ENCODE data around the gene FOXL3. TPM values are rescaled to one million over a fixed set of nuclear protein-coding genes. Genes with fewer than 3 reads are reported as not detected.

The FOXL3 gene
- total RNA-seq, 3 donors from 2014 or later = not detected

GRCh38 chr7:336810-337566, 47.0 kb downstream of the FOXL3 start:
- TF ChIP-seq POLR2AphosphoS5 (IDR thresholded peaks at IDR 0.05) (no peak), POLR2A (IDR thresholded peaks at IDR 0.05) (no peak), CTCF (IDR thresholded peaks at IDR 0.05) (no peak)
- no peak for DNase-seq (ENCODE audit: low spot score in 2 of 2)
- Histone ChIP-seq H3K4me3 (no peak overlapping the region), H3K4me1 (peaks cover 0 to 4% of the 10 kb centered on the region in 2 donors), H3K27ac (no peak overlapping the region), H3K36me3 (no peaks in the 10 kb centered on the region), H3K27me3 (no peaks in the 10 kb centered on the region), H3K9me3 (no peaks in the 10 kb centered on the region)
- intact Hi-C loops (cut with DNase I; ENCODE audit: low total_unique reads) = loop anchor here (5.0 kb wide), 1 partner anchor 170 kb away; no protein-coding TSS in a partner anchor

- no peak for DNase-seq (ENCODE audit: low spot score in 2 of 2)
- Histone ChIP-seq H3K27ac (no peak overlapping the region), H3K4me3 (no peak overlapping the region), H3K9me3 (no peaks in the 10 kb centered on the region), H3K27me3 (no peaks in the 10 kb centered on the region), H3K4me1 (peaks cover 0 to 5% of the 10 kb centered on the region in 2 donors), H3K36me3 (no peaks in the 10 kb centered on the region)
- intact Hi-C loops (cut with DNase I; ENCODE audit: low total_unique reads) = loop anchor here (5.0 kb wide), 1 partner anchor 170 kb away; no protein-coding TSS in a partner anchor
- TF ChIP-seq POLR2A (IDR thresholded peaks at IDR 0.05) (no peak), POLR2AphosphoS5 (IDR thresholded peaks at IDR 0.05) (no peak), CTCF (IDR thresholded peaks at IDR 0.05) (no peak)
Measured at GRCh38 chr7:337567-337951, 47.6 kb downstream of the FOXL3 start.

GRCh38 chr7:338295-339061, 48.5 kb downstream of the FOXL3 start:
- H3K27me3 ChIP-seq = no peaks in the 10 kb centered on the region
- H3K4me3 ChIP-seq = no peak overlapping the region
- intact Hi-C loops (cut with DNase I; ENCODE audit: low total_unique reads) = loop anchor here (5.0 kb wide), 1 partner anchor 169 kb away; no protein-coding TSS in a partner anchor
- no peak for DNase-seq (ENCODE audit: low spot score in 2 of 2)
- H3K27ac ChIP-seq = no peak overlapping the region
- no peaks in the 10 kb centered on the region for H3K36me3 ChIP-seq
- no peaks in the 10 kb centered on the region for H3K9me3 ChIP-seq
- TF ChIP-seq POLR2AphosphoS5 (IDR thresholded peaks at IDR 0.05) = no peak
- no peak for TF ChIP-seq POLR2A (IDR thresholded peaks at IDR 0.05)
- no peak for TF ChIP-seq CTCF (IDR thresholded peaks at IDR 0.05)
- H3K4me1 ChIP-seq = peaks cover 0 to 5% of the 10 kb centered on the region in 2 donors

- DNase-seq (ENCODE audit: low spot score in 2 of 2) = no peak
- no peaks in the 10 kb centered on the region for H3K36me3 ChIP-seq
- H3K9me3 ChIP-seq = no peaks in the 10 kb centered on the region
- no peak overlapping the region for H3K27ac ChIP-seq
- H3K27me3 ChIP-seq = no peaks in the 10 kb centered on the region
- no peak overlapping the region for H3K4me3 ChIP-seq
- peaks cover 0 to 5% of the 10 kb centered on the region in 2 donors for H3K4me1 ChIP-seq
- intact Hi-C loops (cut with DNase I; ENCODE audit: low total_unique reads) = loop anchor here (5.0 kb wide), 1 partner anchor 168 kb away; no protein-coding TSS in a partner anchor
- TF ChIP-seq POLR2A (IDR thresholded peaks at IDR 0.05) = no peak
- no peak for TF ChIP-seq POLR2AphosphoS5 (IDR thresholded peaks at IDR 0.05)
- no peak for TF ChIP-seq CTCF (IDR thresholded peaks at IDR 0.05)
Measured at GRCh38 chr7:339062-339342, 49.0 kb downstream of the FOXL3 start.

GRCh38 chr7:339696-340095, 49.7 kb downstream of the FOXL3 start:
- Histone ChIP-seq H3K4me3 (no peak overlapping the region), H3K27me3 (no peaks in the 10 kb centered on the region), H3K9me3 (no peaks in the 10 kb centered on the region), H3K36me3 (no peaks in the 10 kb centered on the region), H3K27ac (no peak overlapping the region), H3K4me1 (peaks cover 0 to 5% of the 10 kb centered on the region in 2 donors)
- intact Hi-C loops (cut with DNase I; ENCODE audit: low total_unique reads) = loop anchor here (5.0 kb wide), 1 partner anchor 168 kb away; no protein-coding TSS in a partner anchor
- no peak for TF ChIP-seq POLR2AphosphoS5 (IDR thresholded peaks at IDR 0.05)
- no peak for TF ChIP-seq CTCF (IDR thresholded peaks at IDR 0.05)
- no peak for DNase-seq (ENCODE audit: low spot score in 2 of 2)

Data from breast epithelium (tissue), 4 donors.